ENCODE data around the gene ACAD8. TPM values are rescaled to one million over a fixed set of nuclear protein-coding genes. Genes with fewer than 3 reads are reported as not detected.
"Not testable (repeated sequence)": the region's sequence is repeated elsewhere in the genome, so short reads cannot be mapped to it uniquely, and the experiment has no call there.

ACAD8 gene
- total RNA-seq, 1 donor from 2014 or later, result 29.7 TPM

DNA sequence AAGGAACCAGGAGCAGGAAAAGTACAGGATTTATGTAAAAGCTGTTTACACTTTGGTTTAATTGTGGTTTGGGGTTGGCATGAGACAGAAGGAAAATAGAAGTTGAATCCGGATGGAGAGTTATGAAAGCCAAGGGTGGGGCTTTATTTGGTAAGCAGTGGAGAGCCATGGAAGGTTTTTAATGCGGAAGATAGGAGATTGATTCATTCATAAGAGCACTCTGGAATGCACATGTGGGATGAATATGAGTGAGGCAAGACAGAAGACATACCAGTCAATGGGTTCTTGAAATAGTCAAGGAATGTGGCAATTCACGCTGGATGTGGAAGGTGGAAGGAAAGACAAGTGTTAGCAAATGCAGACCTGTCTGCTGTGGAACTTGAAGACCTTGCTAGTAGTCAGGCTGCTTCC, 13.5 kb downstream of the ACAD8 start:
- peak; percentile 67 for DNase-seq (ENCODE audit: low read depth)

DNA sequence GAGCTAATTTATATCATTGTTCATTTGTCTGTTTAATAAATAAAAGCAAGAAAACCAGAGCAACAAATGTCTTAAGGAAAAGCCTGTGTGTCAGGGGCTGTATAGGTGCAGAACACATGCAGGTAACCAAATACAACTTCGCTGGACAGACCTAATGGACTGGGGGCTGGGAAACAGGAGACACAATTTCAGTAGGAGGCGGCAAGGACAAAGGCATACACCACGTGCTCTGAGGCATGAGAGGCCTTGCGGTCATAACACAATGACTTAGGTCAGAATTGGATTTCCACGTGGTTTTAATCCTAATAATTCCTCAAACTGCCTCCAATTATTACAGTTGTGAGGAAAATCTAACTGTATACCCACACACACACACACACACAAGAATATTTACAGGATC, 14.1 kb downstream of the ACAD8 start:
- no peak for DNase-seq (ENCODE audit: low read depth)

GRCh38 chr11:134267966-134268365, 14.6 kb downstream of the ACAD8 start:
- DNase-seq (ENCODE audit: low read depth), result no peak

DNA sequence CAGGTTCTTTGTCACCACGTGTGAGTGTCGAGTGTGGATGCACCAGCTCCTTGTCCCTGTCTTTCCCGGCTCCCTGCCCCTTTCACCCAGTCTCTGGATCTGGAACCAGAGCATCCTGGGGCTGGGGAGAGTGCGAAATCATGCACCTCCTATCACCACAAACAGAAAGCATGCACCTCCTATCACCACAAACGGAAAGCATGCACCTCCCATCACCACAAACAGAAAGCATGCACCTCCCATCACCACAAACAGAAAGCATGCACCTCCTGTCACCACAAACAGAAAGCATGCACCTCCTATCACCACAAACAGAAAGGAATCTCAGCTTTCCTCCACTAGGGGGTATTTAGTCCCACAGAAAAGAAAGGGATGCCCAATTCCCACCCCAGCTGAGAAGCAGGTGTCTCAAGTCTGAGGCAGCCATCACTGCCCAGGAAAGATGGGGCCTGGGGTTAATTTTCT, 16.9 kb downstream of the ACAD8 start:
- peak; percentile 64 for DNase-seq (ENCODE audit: low read depth)

GRCh38 chr11:134271978-134272377, 18.6 kb downstream of the ACAD8 start:
- no peak for DNase-seq (ENCODE audit: low read depth)

DNA sequence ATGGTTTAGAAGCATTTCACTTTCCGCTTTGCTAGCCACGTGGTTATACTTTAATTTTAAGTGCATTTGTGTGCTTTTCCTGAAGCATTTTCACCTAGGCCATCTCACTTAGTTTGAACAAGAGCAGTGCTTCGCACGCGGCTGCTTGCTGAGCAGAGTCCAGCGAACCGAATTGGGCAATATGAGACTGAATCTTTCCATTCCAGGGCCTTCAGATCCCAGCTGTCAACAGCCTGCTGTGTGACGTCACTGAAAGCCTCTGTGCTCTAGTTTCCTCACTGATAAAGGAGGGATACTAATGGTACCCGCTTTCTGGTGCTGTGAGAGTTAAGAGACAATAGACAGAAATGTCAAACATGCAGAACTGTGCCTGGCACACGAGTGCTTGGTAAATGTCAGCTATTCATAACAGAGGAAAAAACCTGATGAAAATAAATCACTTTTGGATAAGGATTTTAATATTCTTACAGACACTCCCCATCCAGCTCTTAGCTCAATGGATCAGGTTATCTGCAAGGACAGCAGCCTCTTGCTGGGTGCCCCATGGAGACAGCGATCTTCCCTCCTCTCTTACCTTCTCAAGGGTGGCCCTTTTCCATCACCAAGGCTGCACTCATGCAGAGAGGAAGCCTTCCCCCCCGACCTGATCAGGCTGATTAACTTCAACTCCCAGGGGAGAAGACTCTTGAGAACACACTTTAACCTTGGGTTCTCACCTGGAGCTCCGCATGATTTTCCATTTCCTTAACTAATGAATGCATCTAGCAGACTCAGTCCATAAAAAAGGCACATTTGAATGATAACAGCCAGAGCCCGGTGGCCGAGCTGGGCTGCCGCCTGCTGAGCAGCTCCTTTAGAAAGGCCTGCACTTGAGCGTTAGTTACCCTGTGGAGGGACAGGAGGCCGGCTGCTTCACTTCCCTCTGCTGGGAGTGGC, 19.3 kb downstream of the ACAD8 start:
- peak; percentile 14 for DNase-seq (ENCODE audit: low read depth)

GRCh38 chr11:134273317-134273712, 19.9 kb downstream of the ACAD8 start:
- DNase-seq (ENCODE audit: low read depth), result no peak

GRCh38 chr11:134275188-134275533, 21.8 kb downstream of the ACAD8 start:
- no peak for DNase-seq (ENCODE audit: low read depth)

DNA sequence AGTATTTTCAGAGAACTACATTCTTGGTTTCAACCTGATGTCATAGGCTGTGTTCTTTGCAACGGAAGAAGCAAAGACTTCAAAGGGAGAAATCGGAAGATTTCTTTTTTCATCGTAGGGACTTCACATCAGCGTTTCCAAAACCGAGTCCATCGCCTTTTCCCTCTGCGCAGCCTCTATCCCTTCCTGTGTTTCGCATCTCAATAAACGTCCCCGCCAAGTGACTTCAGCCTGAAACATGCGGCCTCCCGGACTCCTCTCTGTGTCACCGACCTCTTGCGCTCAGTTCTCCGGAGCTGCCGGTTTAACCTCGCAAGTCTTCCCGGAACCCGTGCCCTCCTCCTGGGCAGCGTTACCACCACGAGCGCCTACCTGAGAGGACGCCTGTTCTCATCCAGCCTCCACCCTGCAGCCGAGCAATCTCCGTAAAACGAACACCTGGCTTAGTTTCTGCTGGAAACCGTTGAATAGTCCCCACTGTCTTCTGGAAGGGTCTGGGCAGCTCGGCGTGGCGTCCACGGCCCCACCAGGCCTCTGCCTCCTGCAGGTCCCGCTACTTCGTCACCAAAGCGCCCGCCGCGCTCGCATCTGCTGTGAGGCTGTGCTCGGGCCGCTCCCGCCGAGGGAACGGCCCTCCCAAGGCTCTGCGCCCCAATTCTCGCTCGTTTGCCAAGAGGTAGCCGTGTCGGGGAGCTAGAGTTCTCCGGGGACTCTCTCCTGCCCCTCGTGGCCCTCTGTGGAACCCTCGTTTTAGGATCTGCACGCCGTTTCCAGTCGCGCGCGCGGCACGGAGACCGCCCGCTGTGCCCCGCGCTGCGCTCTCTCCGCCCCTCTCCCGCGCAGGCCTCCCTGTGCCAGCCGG, 22.4 kb downstream of the ACAD8 start, which contains the start of gene GLB1L3:
TSS of gene GLB1L3 (plus strand) at position 846 of the 862 bp plus-strand sequence. CDS start 362 bp downstream, outside the sequence.
- peak; percentile 14 for DNase-seq (ENCODE audit: low read depth)

- no peak for DNase-seq (ENCODE audit: low read depth)
These were observed 23.2 kb downstream of the ACAD8 start for GRCh38 chr11:134276396-134277182.

GRCh38 chr11:134277183-134278001, 24.0 kb downstream of the ACAD8 start:
- DNase-seq (ENCODE audit: low read depth), result no peak

GRCh38 chr11:134278356-134278755, 25.0 kb downstream of the ACAD8 start:
- no peak for DNase-seq (ENCODE audit: low read depth)

GRCh38 chr11:134281635-134282034, 28.3 kb downstream of the ACAD8 start:
- not testable (repeated sequence) for DNase-seq (ENCODE audit: low read depth)

DNA sequence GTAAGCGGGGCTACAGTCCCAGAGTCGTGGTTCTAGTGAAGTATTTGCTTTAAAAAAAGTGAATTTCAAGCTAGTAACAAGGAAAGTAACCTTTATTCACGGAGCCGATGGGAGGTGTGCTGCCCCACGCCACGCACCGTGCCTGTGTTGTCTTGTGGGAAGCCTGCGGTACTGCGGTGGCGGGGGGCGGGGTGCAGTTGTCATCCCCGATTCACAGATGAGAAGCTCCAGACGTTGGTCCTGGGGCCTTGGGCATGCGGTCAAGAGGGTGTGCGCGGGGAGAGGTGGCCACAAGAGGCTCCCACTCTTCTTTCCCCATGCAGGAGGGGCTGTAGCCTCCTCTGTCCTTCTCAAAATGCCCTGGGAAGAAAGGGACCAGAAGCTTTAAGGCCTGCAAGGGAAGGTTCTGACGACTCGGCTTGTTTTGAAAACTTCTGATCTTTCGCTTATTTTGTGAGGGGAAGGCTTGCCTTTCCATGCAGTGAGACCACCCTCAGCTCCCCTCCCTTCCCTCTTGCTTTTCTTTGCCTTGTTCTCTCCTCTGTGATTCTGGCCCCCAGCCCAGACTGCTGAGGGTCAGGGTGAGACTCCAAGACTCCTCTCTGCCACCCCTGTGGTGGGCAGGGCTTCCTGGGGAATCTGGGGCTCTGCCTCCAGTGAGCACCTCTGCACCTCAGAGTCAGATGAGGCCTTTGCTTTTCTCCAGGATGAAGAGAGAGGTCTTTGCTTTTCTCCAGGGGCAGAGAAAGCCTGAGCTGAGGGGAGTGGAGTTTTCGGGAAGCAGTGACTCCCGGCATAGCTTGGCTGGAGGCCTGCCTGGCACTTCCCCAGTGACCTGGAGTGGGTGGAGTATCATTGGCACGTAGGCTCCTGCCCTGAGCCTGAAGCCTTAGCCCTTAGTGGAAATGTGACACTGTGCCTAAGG, 29.0 kb downstream of the ACAD8 start:
- no peak for DNase-seq (ENCODE audit: low read depth)

- DNase-seq (ENCODE audit: low read depth), result no peak
These were observed 30.3 kb downstream of the ACAD8 start for GRCh38 chr11:134283461-134284230.

GRCh38 chr11:134284349-134284748, 31.0 kb downstream of the ACAD8 start:
- not testable (repeated sequence) for DNase-seq (ENCODE audit: low read depth)

DNA sequence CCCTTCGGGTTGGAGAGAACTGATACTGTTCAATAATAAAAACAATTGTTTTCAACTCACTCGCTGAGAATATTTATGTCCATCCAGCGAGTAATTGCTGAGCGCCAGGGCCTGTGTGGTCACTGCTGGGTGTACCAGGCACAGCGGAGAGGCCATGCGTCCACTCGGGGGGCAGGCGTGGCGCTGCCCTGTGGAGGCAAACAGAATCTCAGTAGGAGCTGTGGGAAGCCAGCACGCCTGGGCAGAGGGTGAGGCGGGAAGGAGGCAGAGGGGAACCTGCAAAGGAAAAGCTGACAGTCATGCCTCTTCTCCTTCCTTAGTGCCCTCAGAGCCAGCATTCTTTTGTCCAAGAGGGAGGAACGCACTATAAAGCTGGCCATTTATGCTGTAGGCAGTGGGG, 34.2 kb downstream of the ACAD8 start:
- no peak for DNase-seq (ENCODE audit: low read depth)

DNA sequence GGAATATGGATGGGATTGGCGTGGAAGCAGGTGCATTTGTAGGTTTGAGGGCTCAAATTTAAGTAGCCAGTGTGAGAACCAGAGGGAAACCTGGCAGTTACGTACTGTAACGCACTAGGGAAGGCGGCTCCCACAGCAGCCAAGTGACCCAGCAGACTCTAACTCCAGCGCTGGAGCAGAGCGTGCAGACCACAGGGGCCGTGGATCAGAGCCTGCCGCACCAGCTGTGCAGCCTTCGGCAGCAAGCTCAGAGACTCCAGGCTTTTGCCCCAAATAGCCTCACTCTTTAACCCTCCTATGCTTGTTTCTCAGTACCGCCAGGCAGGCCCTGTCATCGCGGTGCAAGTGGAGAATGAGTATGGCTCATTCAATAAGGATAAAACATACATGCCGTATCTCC, 35.1 kb downstream of the ACAD8 start:
- DNase-seq (ENCODE audit: low read depth), result no peak

Measured in myocyte (in vitro differentiated cells).